ENCODE data around the gene FBLN1.
A peak's percentile ranks its signal among the peaks of the same experiment; 100 is the strongest.

Gene FBLN1

DNA sequence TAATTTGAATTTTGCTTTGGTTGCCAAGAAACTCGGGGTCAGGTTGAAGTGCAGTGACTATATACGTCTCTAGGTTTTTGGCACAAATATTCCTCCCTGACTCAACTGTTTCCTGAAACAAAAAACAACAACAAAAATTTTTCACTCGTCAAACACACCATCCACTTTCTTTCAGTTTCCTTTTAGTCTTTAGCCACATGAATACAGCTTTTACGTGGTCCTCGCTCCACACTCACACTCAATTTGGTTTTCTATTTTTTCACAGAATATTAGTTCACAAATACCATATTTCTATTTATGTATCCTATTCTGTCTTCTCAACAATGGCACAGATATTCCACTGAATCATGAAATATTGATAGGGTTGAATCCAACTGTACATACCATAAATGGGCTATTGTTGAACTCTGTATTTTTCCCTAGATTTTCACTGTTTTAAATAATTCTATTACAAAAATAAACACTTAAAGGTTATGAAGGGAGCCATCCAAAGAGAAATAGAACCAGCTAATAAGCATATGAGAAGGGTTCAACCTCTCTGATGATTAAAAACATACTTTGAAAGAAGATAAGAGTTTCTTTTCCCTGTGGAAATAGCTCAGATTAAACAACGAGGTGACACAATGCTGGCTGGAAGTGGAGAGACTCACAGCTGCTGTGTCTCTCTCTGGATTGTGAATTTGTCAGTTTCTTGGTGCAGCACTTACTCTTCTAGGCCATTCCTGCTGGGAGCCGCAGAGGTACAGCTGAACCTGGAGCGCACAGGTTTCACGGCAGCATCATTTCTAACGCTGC lies 5.1 kb upstream of the FBLN1 start:
- no peak overlapping the region for H3K27ac ChIP-seq

DNA sequence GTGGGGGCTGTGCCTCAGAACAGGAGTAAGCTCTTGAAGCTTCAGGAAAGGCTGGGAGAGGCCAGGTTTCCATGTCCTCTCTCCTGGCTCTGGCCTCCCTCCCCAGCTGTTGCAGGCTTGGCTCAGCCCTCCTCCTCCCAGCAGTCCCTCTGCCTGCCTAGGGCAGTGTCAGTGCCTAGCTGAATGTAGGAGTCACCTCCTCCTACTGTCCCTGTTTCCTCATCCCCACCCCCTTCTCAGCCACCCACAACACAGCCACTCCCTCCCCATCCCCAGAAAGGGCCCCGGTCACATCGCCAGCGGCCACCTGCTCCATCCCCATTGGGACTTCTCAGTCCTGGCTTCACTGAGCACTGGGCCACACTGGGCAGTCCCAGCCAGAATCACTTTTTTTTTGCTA lies 2.9 kb upstream of the FBLN1 start:
- TF ChIP-seq ZFX (IDR thresholded peaks at IDR 0.05) = no peak
- TF ChIP-seq, protein P1, sequence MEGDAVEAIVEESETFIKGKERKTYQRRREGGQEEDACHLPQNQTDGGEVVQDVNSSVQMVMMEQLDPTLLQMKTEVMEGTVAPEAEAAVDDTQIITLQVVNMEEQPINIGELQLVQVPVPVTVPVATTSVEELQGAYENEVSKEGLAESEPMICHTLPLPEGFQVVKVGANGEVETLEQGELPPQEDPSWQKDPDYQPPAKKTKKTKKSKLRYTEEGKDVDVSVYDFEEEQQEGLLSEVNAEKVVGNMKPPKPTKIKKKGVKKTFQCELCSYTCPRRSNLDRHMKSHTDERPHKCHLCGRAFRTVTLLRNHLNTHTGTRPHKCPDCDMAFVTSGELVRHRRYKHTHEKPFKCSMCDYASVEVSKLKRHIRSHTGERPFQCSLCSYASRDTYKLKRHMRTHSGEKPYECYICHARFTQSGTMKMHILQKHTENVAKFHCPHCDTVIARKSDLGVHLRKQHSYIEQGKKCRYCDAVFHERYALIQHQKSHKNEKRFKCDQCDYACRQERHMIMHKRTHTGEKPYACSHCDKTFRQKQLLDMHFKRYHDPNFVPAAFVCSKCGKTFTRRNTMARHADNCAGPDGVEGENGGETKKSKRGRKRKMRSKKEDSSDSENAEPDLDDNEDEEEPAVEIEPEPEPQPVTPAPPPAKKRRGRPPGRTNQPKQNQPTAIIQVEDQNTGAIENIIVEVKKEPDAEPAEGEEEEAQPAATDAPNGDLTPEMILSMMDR (conservative IDR thresholded peaks at IDR 0.05) = no peak
- H3K27ac ChIP-seq = no peak overlapping the region

More for the DNA sequence above, 5.1 kb upstream of the FBLN1 start:
- TF ChIP-seq, protein P1 (conservative IDR thresholded peaks at IDR 0.05) = no peak
- TF ChIP-seq ZFX (IDR thresholded peaks at IDR 0.05) = no peak

DNA sequence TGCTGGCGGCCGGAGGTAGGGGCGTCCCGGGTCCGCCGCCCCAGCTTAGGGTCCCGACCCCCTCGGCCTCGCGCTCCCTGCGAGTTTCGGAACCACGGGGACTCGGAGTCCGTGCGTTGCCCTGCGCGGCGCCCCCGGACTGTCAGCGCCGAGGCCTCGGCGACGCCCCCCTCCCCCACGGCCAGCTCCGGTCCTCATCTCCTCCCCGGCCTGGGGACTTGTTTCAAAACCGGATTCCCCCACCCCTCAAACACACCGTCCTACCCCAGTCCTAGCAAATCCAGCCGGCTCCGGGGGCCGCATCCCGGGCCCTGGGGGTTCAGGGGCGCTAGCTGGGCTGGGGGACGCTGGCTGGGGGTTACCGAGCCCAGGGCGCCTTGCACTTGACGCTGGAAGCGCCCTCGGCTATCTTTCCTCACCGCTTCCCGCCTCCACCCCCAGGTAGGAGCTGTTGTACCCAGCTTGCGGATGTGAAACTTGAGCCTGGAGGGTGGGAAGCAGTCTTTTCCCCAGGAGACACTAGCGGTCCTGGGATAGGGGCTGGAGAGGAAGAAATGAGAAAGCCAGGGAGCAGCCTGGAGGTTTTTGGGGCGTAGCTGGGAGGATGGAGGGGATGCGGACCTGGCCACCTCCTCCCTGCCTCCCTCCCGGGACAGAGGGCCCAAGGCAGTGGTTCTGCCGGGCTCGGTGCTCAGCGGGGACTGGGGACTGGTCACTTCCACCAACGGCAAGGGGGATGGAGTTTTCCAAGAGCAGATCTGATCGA lies 550 bp downstream of the FBLN1 start:
- TF ChIP-seq ZFX (IDR thresholded peaks at IDR 0.05) = 0 out of 2 replicates have a peak, but pooled peaks have one; percentile 5
- TF ChIP-seq, protein P1 (conservative IDR thresholded peaks at IDR 0.05) = no peak
- peak overlapping the region; percentile 60 for H3K27ac ChIP-seq

DNA sequence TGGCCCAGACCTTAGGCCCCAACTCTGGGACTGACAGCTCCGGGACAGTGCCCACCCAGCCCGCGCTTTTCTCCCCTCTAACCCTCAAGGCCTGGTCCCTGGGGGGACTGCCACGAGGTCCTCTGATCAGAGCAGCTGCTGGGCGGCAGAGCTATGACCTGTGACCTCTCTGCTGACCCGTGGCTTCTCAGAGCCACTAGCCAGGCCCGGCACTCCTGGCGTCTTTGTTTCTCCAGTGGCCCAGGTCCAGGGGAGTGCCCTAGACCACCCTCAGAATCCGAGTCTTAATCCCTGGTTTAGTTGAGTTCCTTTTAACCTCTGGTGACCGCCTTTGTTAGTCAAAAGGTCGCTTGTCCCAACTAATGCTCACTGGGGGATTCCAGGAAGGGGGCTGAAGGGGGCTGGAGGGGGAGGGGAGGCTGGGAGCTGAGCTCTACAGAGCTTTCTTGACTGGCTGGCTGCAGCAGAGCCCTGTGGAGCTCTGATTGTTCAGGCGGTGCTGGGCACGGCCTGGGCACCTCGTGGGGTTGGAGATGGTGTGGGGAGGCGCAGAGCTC lies 1.2 kb downstream of the FBLN1 start:
- no peak for TF ChIP-seq ZFX (IDR thresholded peaks at IDR 0.05)
- TF ChIP-seq, protein P1 (conservative IDR thresholded peaks at IDR 0.05) = no peak
- H3K27ac ChIP-seq = no peak overlapping the region

DNA sequence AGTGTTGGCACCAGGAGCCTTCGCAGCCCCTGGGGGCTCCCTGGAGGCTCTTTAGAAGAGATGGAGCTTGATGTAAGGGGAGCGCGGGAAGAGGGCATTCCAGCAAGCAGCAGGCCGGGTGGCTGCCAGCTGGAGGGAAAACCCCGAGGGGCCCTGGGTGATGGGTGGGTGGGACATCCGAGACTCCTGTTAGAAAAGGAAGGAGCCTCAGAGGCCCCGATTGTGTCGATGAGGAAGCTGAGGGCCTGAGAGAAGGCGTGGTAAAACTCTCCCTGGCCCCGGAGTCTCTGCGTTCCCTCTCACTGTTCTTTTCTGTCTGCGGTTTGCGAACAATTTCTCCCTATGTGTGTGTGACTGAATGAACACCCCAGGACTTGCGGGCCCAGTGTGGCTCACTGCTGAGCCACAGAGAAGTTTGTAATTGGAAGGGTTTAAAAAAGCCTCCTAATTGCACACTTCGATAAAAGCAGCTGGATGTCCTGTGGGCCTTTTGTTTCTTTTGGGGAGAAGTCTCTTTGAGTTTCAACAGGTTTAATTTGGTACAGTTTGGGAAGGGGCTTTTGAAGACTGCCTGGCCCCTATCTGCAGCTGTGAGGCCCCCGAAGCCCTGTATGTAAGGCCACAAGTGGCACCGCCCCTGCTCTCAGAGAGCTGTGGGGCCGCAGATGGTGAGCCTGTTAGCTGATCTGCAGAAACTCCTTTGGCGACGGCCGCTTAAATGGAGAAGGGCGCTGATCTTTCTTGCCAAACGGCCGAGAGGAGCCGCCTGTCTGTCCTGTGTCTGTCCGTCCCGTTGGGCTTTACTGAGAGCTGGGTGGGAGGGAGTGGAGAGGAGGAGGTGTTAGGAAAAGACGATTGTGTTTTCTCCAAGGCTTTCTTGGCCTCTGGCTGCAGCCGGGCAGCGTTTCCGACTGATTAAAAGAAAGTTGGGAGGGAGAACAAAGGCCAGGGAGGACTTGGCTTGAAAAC lies 2.0 kb downstream of the FBLN1 start:
- H3K27ac ChIP-seq = no peak overlapping the region
- TF ChIP-seq ZFX (IDR thresholded peaks at IDR 0.05) = no peak
- TF ChIP-seq, protein P1 (conservative IDR thresholded peaks at IDR 0.05) = no peak

DNA sequence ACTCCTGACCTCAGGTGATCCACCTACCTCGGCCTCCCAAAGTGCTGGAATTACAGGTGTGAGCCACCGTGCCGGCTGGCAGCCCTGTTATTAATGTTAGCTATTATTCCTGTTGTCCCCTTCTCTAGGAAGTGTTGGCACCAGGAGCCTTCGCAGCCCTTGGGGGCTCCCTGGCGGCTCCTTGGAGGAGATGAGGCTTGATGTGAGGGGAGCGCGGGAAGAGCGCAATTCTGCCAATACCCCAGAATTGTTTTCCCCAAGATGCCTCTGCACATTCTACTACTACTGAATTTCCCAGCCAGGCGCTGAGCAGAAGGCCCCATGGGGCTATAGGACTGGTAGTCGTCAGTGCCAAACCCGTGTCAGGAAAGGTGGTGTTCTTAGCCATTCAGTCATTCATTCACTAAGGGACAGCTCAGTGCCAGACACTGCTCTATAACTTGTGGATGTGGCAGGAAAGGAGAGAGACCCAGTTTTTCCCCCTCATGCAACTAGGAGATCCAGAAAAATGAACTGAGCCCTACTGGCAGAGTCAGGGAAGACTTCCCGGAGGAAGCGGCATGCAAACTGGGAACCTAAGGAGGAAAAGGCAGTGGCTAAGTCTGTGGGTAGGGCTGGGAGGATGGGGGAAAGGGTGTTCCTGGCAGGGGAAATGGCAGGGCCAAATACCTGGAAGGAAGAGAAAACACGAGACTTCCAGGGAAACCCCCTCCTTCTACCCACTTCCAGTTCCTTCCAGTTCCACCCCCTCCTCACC lies 3.5 kb downstream of the FBLN1 start:
- TF ChIP-seq, protein P1 (conservative IDR thresholded peaks at IDR 0.05) = no peak
- TF ChIP-seq ZFX (IDR thresholded peaks at IDR 0.05) = no peak
- no peak overlapping the region; the same call in 1 of the 2 replicates for H3K27ac ChIP-seq

Data from C4-2B (cell line).